K562 (cell line): ENCODE data around the gene GPAT3.

Experiments used
- KDM5B ChIP-seq: fragments of 200-600 bp; sonication (generic); IDR thresholded peaks from 2 replicates; pipeline ENCODE4 v1.6.1; 2012; ENCODE audit warnings: low read depth, mild to moderate bottlenecking, moderate library complexity, low read length, control low read depth, inconsistent platforms; ENCODE audit not compliant: insufficient replicate concordance
- MEF2D ChIP-seq: conservative IDR thresholded peaks from 2 replicates; pipeline ENCODE4 v1.6.1; 2016; ENCODE audit warnings: low read depth, missing genetic modification characterization, missing compliant biosample characterization
- NFIC ChIP-seq: fragments of 450-650 bp; IDR thresholded peaks from 2 replicates; pipeline ENCODE4 v1.6.1; 2017; ENCODE audit warnings: mild to moderate bottlenecking, inconsistent platforms
- NR2C2 ChIP-seq, 2 experiments: fragments of 200-800 bp in 1 of 2; sonication (Bioruptor generic) in 1 of 2; sonication (generic) in 1 of 2; formaldehyde crosslinking in 1 of 2; IDR thresholded peaks; 2 replicates each; pipeline versions ENCODE4 v1.6.1 to v1.8.0; 2016 to 2022; ENCODE audit warnings: mild to moderate bottlenecking in 1 of 2, missing compliant biosample characterization in 1 of 2, missing genetic modification characterization in 1 of 2, missing genetic modification reagents in 1 of 2
- SAFB ChIP-seq: fragments of 200-400 bp; formaldehyde crosslinking; IDR thresholded peaks from 2 replicates; pipeline ENCODE4 v1.6.1; 2017; ENCODE audit warnings: low read depth, low read length, borderline replicate concordance
- SNAPC5 ChIP-seq: fragments of 250-450 bp; sonication (Bioruptor Pico); IDR thresholded peaks from 2 replicates; pipeline ENCODE4 v1.8.0; 2021; ENCODE audit warnings: moderate library complexity, mild to moderate bottlenecking, inconsistent platforms
- ZNF184 ChIP-seq: sonication (generic); formaldehyde crosslinking; IDR thresholded peaks from 2 replicates; pipeline ENCODE4 v1.5.0; 2020; ENCODE audit warnings: missing genetic modification reagents
- ZNF23 ChIP-seq: fragments of 250-450 bp; sonication (Bioruptor Pico); IDR thresholded peaks from 2 replicates; pipeline ENCODE4 v1.4.0; 2020; ENCODE audit warnings: mild to moderate bottlenecking
- TF ChIP-seq, protein P1 (sequence below): fragments of 450-650 bp; formaldehyde crosslinking; IDR thresholded peaks from 2 replicates; pipeline ENCODE4 v1.4.0; 2020; ENCODE audit warnings: mild to moderate bottlenecking, moderate library complexity

- TF ChIP-seq, protein P1, sequence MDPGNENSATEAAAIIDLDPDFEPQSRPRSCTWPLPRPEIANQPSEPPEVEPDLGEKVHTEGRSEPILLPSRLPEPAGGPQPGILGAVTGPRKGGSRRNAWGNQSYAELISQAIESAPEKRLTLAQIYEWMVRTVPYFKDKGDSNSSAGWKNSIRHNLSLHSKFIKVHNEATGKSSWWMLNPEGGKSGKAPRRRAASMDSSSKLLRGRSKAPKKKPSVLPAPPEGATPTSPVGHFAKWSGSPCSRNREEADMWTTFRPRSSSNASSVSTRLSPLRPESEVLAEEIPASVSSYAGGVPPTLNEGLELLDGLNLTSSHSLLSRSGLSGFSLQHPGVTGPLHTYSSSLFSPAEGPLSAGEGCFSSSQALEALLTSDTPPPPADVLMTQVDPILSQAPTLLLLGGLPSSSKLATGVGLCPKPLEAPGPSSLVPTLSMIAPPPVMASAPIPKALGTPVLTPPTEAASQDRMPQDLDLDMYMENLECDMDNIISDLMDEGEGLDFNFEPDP (CRISPR knock-in tag), result no peak
- TF ChIP-seq MEF2D, result no peak
- TF ChIP-seq NFIC, result no peak
- TF ChIP-seq ZNF23 (CRISPR knock-in tag), result no peak
- no peak for TF ChIP-seq NR2C2 (CRISPR knock-in tag; IDR thresholded peaks at IDR 0.05)
- no peak for TF ChIP-seq NR2C2 (tag; IDR thresholded peaks at IDR 0.05)
- no peak for TF ChIP-seq ZNF184 (CRISPR knock-in tag)
- no peak for TF ChIP-seq KDM5B
- TF ChIP-seq SAFB, result no peak
- no peak for TF ChIP-seq SNAPC5
Measured at GRCh38 chr4:83631066-83631465, 95.2 kb downstream of the GPAT3 start.
